OCI-LY1 (cell line): ENCODE results near the gene CEP290.

Experiments used
- H2AFZ ChIP-seq: fragments of 200-600 bp; sonication (generic), shearing (Covaris generic); 2 replicates; pipeline ENCODE4 v1.6.0; 2014; ENCODE audit warnings: antibody characterized with exemption, mild to moderate bottlenecking, low read length
- H3F3A ChIP-seq: fragments of 200-600 bp; sonication (generic), shearing (Covaris generic); 2 replicates; pipeline ENCODE4 v1.6.0; 2014; ENCODE audit warnings: mild to moderate bottlenecking, antibody characterized with exemption, low read length, moderate library complexity; ENCODE audit not compliant: insufficient read depth
- H3K27ac ChIP-seq: fragments of 200-600 bp; sonication (generic); 2 replicates; pipeline ENCODE4 v1.5.1; 2014; ENCODE audit warnings: low read length, mixed run types, mild to moderate bottlenecking, low read depth; ENCODE audit not compliant: poor library complexity, severe bottlenecking
- H3K27me3 ChIP-seq: fragments of 200-600 bp; sonication (generic); 2 replicates; pipeline ENCODE4 v1.6.0; 2014; ENCODE audit warnings: antibody characterized with exemption, mild to moderate bottlenecking, low read length, moderate library complexity; ENCODE audit not compliant: insufficient read depth
- H3K36me3 ChIP-seq: fragments of 200-600 bp; sonication (generic); 2 replicates; pipeline ENCODE4 v1.6.1; 2014; ENCODE audit warnings: mild to moderate bottlenecking, antibody characterized with exemption, low read length, moderate library complexity, mixed read lengths; ENCODE audit not compliant: insufficient read depth
- H3K4me1 ChIP-seq: fragments of 200-600 bp; sonication (generic); 2 replicates; pipeline ENCODE4 v1.5.1; 2014; ENCODE audit warnings: mild to moderate bottlenecking, low read length, moderate library complexity; ENCODE audit not compliant: insufficient read depth, severe bottlenecking
- H3K4me2 ChIP-seq: fragments of 200-600 bp; sonication (generic), shearing (Covaris generic); 2 replicates; pipeline ENCODE4 v1.6.1; 2014; ENCODE audit warnings: low read length
- H3K4me3 ChIP-seq: fragments of 200-600 bp; sonication (generic); 2 replicates; pipeline ENCODE4 v1.5.1; 2014; ENCODE audit warnings: low read length, low read depth, mild to moderate bottlenecking, mixed read lengths; ENCODE audit not compliant: poor library complexity, severe bottlenecking
- H3K79me2 ChIP-seq: fragments of 200-600 bp; shearing (Covaris generic); 2 replicates; pipeline ENCODE4 v1.6.1; 2016; ENCODE audit warnings: mixed run types, low read length, mixed read lengths; ENCODE audit not compliant: insufficient read depth
- H3K9ac ChIP-seq: fragments of 200-600 bp; sonication (generic), shearing (Covaris generic); 2 replicates; pipeline ENCODE4 v1.6.1; 2014; ENCODE audit warnings: mild to moderate bottlenecking, low read length, mixed read lengths
- H3K9me2 ChIP-seq: fragments of 200-600 bp; sonication (generic), shearing (Covaris generic); 2 replicates; pipeline ENCODE4 v1.6.1; 2014; ENCODE audit warnings: low read depth, mild to moderate bottlenecking, low read length, mixed read lengths
- H3K9me3 ChIP-seq: fragments of 200-600 bp; shearing (Covaris generic); 2 replicates; pipeline ENCODE4 v1.6.1; 2014; ENCODE audit warnings: low read length, mixed read lengths
- H4K20me1 ChIP-seq: fragments of 200-600 bp; sonication (generic), shearing (Covaris generic); 2 replicates; pipeline ENCODE4 v1.6.0; 2016; ENCODE audit warnings: mild to moderate bottlenecking, low read length; ENCODE audit not compliant: insufficient read depth
- EZH2 ChIP-seq: fragments of 200-600 bp; sonication (generic), shearing (Covaris generic); IDR thresholded peaks from 2 replicates; pipeline ENCODE4 v1.8.0; 2017; ENCODE audit warnings: borderline replicate concordance, mixed run types, mild to moderate bottlenecking, antibody characterized with exemption, low read length, moderate library complexity, mixed read lengths
- TF ChIP-seq, protein P1 (sequence below): fragments of 200-600 bp; sonication (generic), shearing (Covaris generic); IDR thresholded peaks from 2 replicates; pipeline ENCODE4 v1.5.1; 2017; ENCODE audit warnings: mild to moderate bottlenecking, antibody characterized with exemption, low read length, moderate library complexity, mixed read lengths

Gene CEP290

DNA sequence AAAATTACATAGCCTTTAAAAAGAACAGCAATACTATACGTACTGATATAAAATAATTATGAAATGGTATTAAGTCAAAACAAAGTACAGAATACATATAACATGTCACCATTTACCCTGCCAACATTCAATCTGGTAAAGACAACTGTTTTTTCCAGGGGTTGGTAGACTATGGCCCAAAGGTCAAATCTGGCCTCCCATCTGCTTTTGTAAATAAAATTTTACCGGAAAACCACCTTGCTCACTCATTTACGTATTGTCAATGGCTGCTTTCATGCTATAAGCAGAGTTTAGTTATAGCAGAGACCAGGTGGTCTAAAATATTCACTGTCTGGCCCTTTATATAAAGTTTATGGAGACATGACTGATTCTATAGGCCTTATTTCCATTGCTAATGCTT, 14.0 kb downstream of the CEP290 start:
- no peaks in the 10 kb centered on the region; the same call in 1 of the 2 replicates for H3F3A ChIP-seq
- H3K9me3 ChIP-seq, result no peaks in the 10 kb centered on the region
- H3K4me1 ChIP-seq, result no peaks in the 10 kb centered on the region
- H2AFZ ChIP-seq, result no peak overlapping the region
- H3K4me3 ChIP-seq, result no peak overlapping the region
- no peaks in the 10 kb centered on the region for H3K79me2 ChIP-seq
- no peak overlapping the region for H3K4me2 ChIP-seq
- no peaks in the 10 kb centered on the region for H3K9me2 ChIP-seq
- no peak overlapping the region for H3K27ac ChIP-seq
- peaks cover 28% of the 10 kb centered on the region for H3K36me3 ChIP-seq
- TF ChIP-seq, protein P1, sequence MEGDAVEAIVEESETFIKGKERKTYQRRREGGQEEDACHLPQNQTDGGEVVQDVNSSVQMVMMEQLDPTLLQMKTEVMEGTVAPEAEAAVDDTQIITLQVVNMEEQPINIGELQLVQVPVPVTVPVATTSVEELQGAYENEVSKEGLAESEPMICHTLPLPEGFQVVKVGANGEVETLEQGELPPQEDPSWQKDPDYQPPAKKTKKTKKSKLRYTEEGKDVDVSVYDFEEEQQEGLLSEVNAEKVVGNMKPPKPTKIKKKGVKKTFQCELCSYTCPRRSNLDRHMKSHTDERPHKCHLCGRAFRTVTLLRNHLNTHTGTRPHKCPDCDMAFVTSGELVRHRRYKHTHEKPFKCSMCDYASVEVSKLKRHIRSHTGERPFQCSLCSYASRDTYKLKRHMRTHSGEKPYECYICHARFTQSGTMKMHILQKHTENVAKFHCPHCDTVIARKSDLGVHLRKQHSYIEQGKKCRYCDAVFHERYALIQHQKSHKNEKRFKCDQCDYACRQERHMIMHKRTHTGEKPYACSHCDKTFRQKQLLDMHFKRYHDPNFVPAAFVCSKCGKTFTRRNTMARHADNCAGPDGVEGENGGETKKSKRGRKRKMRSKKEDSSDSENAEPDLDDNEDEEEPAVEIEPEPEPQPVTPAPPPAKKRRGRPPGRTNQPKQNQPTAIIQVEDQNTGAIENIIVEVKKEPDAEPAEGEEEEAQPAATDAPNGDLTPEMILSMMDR, result no peak
- TF ChIP-seq EZH2, result no peak
- no peaks in the 10 kb centered on the region for H3K27me3 ChIP-seq
- no peaks in the 10 kb centered on the region for H4K20me1 ChIP-seq
- H3K9ac ChIP-seq, result no peak overlapping the region

DNA sequence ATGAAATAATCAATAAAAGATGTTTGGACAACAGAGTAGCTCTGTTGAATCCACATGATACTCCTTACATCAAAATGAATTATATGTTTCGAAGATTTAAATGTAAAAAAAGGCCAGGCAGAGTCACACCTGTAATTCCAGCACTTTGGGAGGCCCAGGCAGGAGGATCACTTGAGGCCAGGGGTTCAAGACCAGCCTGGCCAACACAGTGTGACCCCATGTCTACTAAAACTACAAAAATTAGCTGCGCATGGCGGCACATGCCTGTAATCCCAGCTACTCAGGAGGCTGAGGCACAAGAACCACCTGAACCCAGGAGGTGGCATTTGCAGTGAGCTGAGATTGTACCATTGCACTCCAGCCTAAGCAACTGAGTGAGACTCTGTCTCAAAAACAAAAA, 14.8 kb downstream of the CEP290 start:
- Histone ChIP-seq H3K36me3 (peaks cover 33% of the 10 kb centered on the region), H3K27me3 (no peaks in the 10 kb centered on the region), H3F3A (no peaks in the 10 kb centered on the region; the same call in 1 of the 2 replicates), H3K79me2 (no peaks in the 10 kb centered on the region), H3K4me3 (no peak overlapping the region), H3K9me2 (no peaks in the 10 kb centered on the region), H3K4me1 (no peaks in the 10 kb centered on the region), H3K4me2 (no peak overlapping the region), H2AFZ (no peak overlapping the region), H3K27ac (no peak overlapping the region), H4K20me1 (no peaks in the 10 kb centered on the region), H3K9ac (no peak overlapping the region), H3K9me3 (no peaks in the 10 kb centered on the region)
- no peak for TF ChIP-seq EZH2
- TF ChIP-seq, protein P1, result no peak

DNA sequence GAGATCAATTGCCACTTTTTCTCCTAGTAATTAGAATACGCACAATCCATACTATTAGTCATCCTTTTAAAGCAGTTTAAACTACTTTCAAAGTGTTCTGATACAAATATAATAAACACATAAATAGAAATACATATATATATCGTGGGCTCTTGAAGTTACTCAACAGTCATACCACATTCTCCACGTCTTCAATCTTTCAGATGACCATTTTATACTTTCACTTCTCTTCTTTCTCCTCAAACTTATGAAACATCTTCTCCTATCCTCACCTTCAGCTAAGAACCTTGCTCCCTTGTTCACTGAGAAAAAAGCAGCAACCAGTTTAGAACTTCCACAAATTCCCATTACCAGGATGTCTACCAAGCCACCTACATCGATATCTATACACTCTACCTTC, 19.2 kb downstream of the CEP290 start:
- no peaks in the 10 kb centered on the region for H3K9me2 ChIP-seq
- peaks cover 42% of the 10 kb centered on the region; the same call in 1 of the 2 replicates for H3K36me3 ChIP-seq
- H2AFZ ChIP-seq, result no peak overlapping the region
- H3F3A ChIP-seq, result no peaks in the 10 kb centered on the region
- no peak overlapping the region for H3K27ac ChIP-seq
- no peak overlapping the region for H3K9ac ChIP-seq
- H3K9me3 ChIP-seq, result no peaks in the 10 kb centered on the region
- no peak overlapping the region for H3K4me2 ChIP-seq
- H4K20me1 ChIP-seq, result no peaks in the 10 kb centered on the region
- H3K4me1 ChIP-seq, result no peaks in the 10 kb centered on the region
- no peaks in the 10 kb centered on the region for H3K27me3 ChIP-seq
- H3K79me2 ChIP-seq, result no peaks in the 10 kb centered on the region
- no peak overlapping the region for H3K4me3 ChIP-seq
- TF ChIP-seq, protein P1, result no peak
- TF ChIP-seq EZH2, result no peak
